Measurements from ENCODE around the gene TAGLN3.

Gene TAGLN3

GRCh38 chr3:112056451-112056929 lies 57.8 kb downstream of the TAGLN3 start:
- FAIRE-seq (no peak), DNase-seq (ENCODE audit: insufficient read length, low spot score) (no peak)
- TF ChIP-seq PAX5 (IDR thresholded peaks at IDR 0.05; ENCODE audit: insufficient read depth, low read length, severe bottlenecking) (no peak), POLR2AphosphoS5 (IDR thresholded peaks at IDR 0.05; ENCODE audit: low read depth, low read length) (no peak), POLR2A (IDR thresholded peaks at IDR 0.05; ENCODE audit: low read depth, low read length) (no peak), SPI1 (IDR thresholded peaks at IDR 0.05; ENCODE audit: low read depth, low read length) (no peak), POU2F2 (IDR thresholded peaks at IDR 0.05; ENCODE audit: low read depth, low read length) (no peak), TAF1 (IDR thresholded peaks at IDR 0.05; ENCODE audit: low read depth, low read length) (no peak)

- TF ChIP-seq SPI1 (IDR thresholded peaks at IDR 0.05; ENCODE audit: low read depth, low read length) = no peak
- TF ChIP-seq POU2F2 (IDR thresholded peaks at IDR 0.05; ENCODE audit: low read depth, low read length) = no peak
- no peak for TF ChIP-seq POLR2A (IDR thresholded peaks at IDR 0.05; ENCODE audit: low read depth, low read length)
- TF ChIP-seq POLR2AphosphoS5 (IDR thresholded peaks at IDR 0.05; ENCODE audit: low read depth, low read length) = no peak
- no peak for TF ChIP-seq TAF1 (IDR thresholded peaks at IDR 0.05; ENCODE audit: low read depth, low read length)
- TF ChIP-seq PAX5 (IDR thresholded peaks at IDR 0.05; ENCODE audit: insufficient read depth, low read length, severe bottlenecking) = no peak
- FAIRE-seq = no peak
- DNase-seq (ENCODE audit: insufficient read length, low spot score) = no peak
Measured at GRCh38 chr3:112059497-112059896, 60.8 kb downstream of the TAGLN3 start.

- no peak for FAIRE-seq
- DNase-seq (ENCODE audit: insufficient read length, low spot score) = no peak
- TF ChIP-seq PAX5 (IDR thresholded peaks at IDR 0.05; ENCODE audit: insufficient read depth, low read length, severe bottlenecking) (no peak), POLR2A (IDR thresholded peaks at IDR 0.05; ENCODE audit: low read depth, low read length) (no peak), SPI1 (IDR thresholded peaks at IDR 0.05; ENCODE audit: low read depth, low read length) (no peak), POU2F2 (IDR thresholded peaks at IDR 0.05; ENCODE audit: low read depth, low read length) (no peak), POLR2AphosphoS5 (IDR thresholded peaks at IDR 0.05; ENCODE audit: low read depth, low read length) (no peak), TAF1 (IDR thresholded peaks at IDR 0.05; ENCODE audit: low read depth, low read length) (no peak)
Measured at GRCh38 chr3:112061152-112061551, 62.4 kb downstream of the TAGLN3 start.
